GM19099 (cell line): ENCODE results near the gene C1QTNF6.

Experiments
- POLR2A ChIP-seq: IDR thresholded peaks from 3 replicates; pipeline ENCODE4 v1.6.1; 2011; ENCODE audit warnings: low read depth; ENCODE audit not compliant: insufficient read length; ENCODE audit errors: extremely low read depth

The C1QTNF6 gene

GRCh38 chr22:37213218-37213855, 25.3 kb upstream of the C1QTNF6 start:
- no peak for TF ChIP-seq POLR2A

DNA sequence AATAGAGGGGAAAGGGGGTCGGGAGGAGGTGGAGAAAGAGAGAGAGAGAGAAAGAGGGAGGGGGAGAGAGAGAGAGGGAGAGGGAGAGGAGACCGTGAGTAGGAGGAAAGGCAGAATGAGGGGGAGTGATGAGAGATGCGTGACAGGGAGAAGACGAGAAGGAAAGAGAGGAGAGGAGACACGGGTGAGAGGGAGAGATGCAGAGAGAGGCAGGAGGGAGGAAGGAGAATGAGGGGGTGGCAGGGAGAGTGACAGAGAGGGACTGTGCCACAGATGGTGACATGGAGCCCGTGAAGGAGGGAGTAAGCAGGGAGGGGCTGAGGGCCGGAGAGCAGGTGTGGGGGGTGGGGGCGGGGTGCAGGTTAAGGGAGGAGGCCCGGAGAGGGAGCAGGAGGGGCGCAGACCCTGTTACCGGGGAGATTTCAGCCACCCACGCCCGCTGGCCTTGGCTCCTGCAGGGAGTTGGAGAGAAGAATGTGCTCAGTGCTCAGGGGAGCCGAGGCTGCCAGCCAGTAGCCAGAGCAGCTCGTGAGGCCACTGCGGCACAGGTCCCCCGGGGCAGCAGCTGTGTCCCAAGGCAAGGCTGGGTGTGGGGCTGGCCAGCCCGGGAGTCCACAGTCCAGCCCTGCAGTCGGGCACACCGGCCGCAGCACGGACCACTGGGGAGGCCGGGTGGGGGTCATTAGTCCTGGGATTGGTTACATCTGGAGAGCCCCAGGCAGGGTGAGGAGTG, 24.3 kb upstream of the C1QTNF6 start, which contains the start of gene SSTR3:
TSS of gene SSTR3 (minus strand) at position 304 of the 733 bp plus-strand sequence. CDS start 4,674 bp downstream, outside the sequence.
- TF ChIP-seq POLR2A: no peak

GRCh38 chr22:37211866-37212173, 23.8 kb upstream of the C1QTNF6 start:
- TF ChIP-seq POLR2A: no peak

- TF ChIP-seq POLR2A: no peak
Observed at GRCh38 chr22:37211075-37211865, 23.2 kb upstream of the C1QTNF6 start.

GRCh38 chr22:37210041-37210803, 22.2 kb upstream of the C1QTNF6 start:
- TF ChIP-seq POLR2A: no peak

GRCh38 chr22:37209140-37209845, 21.2 kb upstream of the C1QTNF6 start:
- no peak for TF ChIP-seq POLR2A

GRCh38 chr22:37208401-37209139, 20.5 kb upstream of the C1QTNF6 start:
- no peak for TF ChIP-seq POLR2A

DNA sequence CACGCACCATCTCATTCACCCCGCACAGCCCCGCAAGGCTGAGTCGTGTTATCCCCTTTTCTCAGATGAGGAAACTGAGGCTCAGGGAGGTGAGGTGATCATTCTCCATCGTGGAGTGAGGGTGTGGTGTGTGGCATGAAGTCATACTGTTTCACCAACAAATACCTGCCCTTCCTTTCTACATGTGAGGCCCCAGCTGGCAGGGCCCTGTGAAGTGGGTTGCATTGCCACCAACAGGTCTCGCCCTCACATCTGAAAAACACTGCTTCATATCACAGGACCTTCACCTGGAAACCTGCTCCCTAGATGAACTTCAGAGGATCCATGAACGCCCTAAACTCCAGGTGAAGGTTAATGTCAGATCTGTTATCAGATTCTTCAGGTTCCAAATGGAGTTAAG, 19.9 kb upstream of the C1QTNF6 start:
- no peak for TF ChIP-seq POLR2A

GRCh38 chr22:37206841-37207821, 19.1 kb upstream of the C1QTNF6 start:
- TF ChIP-seq POLR2A: no peak

GRCh38 chr22:37206118-37206840, 18.2 kb upstream of the C1QTNF6 start:
- no peak for TF ChIP-seq POLR2A

GRCh38 chr22:37205046-37205445, 17.0 kb upstream of the C1QTNF6 start:
- no peak for TF ChIP-seq POLR2A

GRCh38 chr22:37204045-37204655, 16.1 kb upstream of the C1QTNF6 start:
- TF ChIP-seq POLR2A: no peak
